HG03060 (cell line): ENCODE measurements around the gene GSK3B.
"Not testable (repeated sequence)": the region's sequence is repeated elsewhere in the genome, so short reads cannot be mapped to it uniquely, and the experiment has no call there.

ENCODE experiments used
- ATAC-seq: cut with Tn5 transposase; IDR thresholded peaks from one replicate; pipeline ENCODE4 v1.9.1; 2021; ENCODE audit warnings: low read depth, moderate number of reproducible peaks; ENCODE audit not compliant: unreplicated experiment

Gene GSK3B

DNA sequence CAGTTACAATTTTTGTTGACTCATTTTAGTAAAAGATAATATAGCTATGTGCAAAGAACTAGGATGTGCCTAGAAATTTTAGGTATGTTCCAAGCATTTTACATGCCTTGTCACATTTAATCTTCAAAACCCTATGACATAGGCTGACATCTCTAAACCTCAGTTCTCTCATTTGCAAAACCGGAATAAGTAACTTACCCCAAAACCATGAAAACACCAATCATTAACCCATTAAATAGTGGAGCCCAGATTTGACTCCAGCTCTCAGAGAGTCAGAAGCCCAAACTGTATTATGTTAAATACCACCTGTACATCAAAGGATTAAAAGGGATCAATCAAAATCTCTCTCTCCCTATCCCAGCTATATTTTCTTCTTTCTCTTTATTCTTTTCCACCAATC, 36.6 kb downstream of the GSK3B start:
- ATAC-seq: no peak

- ATAC-seq: no peak
Observed at GRCh38 chr3:120057029-120057428, 37.2 kb downstream of the GSK3B start.

DNA sequence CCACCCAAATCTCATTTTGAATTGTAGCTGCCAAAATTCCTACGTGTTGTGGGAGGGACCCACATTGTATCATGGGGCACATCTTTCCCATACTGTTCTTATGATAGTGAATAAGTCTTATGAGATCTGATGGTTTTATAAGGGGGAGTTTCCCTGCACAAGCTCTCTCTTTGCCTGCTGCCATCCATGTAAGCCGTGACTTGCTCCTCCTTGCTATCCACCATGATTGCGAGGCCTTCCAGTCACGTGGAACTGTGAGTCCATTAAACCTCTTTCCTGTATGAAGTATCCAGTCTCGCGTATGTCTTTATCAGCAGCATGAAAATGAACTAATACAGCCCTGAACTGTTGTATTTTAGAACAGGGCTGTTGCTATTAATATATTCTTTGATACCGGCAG, 40.6 kb downstream of the GSK3B start:
- not testable (repeated sequence) for ATAC-seq

GRCh38 chr3:120052677-120053076, 41.6 kb downstream of the GSK3B start:
- no peak for ATAC-seq

DNA sequence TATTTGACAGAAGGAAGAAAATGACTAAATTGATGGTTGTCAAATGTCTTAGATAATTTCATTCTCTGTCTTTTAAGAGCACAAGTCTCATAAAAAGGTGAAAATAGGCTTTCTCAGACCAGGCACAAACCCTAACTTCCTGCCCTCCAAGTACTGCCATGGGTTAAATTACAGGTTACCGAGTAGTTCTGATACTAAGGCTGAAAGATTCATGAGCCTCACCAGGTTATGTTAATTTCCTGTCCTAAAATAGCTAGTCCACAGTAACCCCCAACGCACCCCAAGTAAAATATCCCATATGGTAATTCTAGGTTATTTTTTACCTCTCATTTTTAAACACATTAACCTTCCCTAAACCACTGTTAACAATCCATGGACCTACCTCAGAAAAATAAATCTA, 42.0 kb downstream of the GSK3B start:
- ATAC-seq: no peak

DNA sequence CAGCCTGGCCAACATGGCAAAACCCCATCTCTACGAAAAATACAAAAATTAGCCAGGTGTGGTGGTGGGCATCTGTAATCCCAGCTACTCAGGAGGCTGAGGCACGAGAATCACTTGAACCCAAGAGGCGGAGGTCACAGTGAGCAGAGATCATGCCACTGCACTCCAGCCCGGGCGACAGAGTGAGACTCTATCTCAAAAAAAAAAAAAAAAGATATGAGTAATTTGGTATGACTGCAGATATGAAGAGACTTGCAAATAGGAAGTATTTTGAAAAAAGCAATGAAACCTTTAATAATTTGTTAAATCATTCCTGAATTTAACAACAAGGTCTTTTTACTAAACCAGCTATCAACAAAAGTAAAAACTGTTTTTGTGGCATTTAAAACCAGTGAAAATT, 42.7 kb downstream of the GSK3B start:
- ATAC-seq: not testable (repeated sequence)

DNA sequence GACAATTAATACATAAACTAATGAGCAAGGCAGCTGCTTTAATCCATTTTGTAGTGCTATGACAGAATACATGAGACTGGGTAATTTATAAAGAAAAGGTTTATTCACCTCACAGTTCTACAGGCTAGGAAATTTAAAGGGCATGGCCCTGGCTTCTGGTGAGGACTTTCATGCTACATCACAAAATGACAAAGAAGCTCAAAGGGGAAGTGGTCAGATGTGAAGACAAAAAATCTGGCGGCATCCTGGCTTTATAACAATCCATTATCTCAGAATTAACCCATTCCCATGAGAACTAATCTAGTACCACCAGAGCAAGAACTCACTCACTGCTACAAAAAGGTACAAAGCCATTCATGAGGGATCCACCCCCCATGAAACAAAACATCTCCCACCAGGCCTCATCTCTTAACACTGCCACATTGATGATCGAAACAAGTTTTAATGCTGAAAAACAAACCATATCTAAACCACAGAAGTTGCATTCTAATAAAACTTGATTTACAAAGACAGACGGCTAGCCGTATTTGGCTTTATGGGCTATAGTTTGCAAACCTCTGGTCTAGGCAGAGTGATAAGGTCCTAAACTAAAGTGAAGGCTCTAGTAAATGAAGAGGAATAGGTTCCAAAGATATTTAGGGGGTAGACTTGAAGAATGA, 44.2 kb downstream of the GSK3B start:
- ATAC-seq: no peak

DNA sequence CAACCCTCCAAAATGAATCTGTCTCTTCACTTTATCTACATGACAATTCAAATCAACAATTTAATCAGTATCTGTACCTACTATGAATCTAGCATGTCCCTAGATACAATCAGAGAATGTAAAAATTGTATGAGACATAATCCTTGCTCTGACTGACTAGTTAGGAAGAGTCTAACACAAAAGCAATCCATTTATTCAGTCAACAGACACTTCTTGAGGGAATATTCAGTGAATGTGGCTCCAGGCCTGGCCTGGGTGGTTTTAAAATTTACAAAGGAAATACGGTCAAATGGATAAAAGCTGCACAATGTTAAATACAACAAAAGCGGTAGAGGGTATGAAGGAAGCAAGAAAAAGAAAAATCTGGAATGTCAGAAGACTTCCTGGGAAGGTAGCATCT, 45.2 kb downstream of the GSK3B start:
- no peak for ATAC-seq

DNA sequence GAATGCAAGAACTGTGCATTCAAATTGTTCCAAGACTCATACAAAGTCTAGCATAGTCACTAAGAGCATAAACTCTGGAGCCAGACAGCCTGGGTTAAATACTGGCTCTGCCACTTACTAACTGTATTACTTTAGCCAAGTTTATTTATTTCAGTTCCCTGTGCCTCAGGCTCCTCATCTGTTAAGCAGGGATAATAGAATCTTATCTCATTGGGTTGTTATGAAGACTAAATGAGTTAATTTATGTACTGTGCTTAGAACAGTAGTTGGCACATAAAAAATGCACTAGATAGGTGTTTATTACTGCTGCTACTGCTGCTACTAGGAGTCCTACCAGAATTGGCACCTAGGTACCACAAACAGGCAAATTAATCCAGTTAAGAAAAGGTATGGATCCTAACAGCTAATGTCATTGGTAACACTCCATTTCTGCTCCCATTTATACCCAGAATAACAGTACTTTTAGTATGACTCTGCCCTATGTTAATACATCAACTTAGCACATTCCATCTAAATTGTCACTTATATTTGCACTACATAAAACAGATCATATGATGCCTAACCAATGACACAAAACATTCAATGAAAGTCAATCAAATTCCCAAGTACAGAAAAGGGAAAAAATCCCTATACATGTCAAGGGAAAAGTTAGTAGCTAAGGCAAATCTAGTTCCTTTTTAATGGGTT, 45.7 kb downstream of the GSK3B start:
- no peak for ATAC-seq

DNA sequence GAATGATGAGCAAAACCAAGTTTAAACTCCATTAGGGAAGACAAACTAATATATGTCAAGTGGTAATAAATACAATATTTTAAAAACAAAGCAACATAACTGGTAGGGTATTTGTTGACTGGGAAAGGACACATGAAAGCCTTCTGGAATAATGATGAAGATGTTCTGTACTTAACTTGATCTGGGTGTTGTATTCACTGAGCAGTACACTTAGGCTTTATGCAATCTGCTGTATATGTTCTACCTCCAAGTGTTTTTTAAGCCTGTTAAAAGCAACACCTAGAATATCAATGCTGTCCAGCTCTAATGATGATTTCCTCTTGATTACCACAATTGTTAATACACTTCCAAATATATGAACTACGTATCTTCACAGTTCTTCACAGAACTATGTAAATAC, 46.6 kb downstream of the GSK3B start:
- ATAC-seq: no peak

- ATAC-seq: no peak
Observed at GRCh38 chr3:120040813-120041377, 53.4 kb downstream of the GSK3B start.

- no peak for ATAC-seq
Observed at GRCh38 chr3:120039642-120040610, 54.3 kb downstream of the GSK3B start.

GRCh38 chr3:120033596-120033995, 60.7 kb downstream of the GSK3B start:
- ATAC-seq: no peak

DNA sequence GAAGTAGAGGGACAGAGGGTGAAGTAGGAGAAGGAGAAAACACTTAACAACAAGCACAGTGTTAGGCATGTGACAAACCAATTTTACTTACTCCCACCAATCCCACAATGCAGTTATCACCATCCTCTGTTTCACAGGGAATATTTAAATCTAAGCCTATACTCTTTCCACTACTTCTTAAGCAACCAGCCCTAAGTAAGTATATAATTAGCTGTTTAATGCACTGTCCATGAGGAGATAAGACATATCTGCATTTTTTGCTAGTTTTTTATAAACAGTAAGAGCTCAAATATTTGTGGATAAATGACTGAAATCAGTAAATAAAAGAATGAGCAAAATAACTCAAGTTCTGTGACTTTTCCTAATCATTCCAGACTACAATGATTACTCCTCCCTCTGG, 62.7 kb downstream of the GSK3B start:
- no peak for ATAC-seq

DNA sequence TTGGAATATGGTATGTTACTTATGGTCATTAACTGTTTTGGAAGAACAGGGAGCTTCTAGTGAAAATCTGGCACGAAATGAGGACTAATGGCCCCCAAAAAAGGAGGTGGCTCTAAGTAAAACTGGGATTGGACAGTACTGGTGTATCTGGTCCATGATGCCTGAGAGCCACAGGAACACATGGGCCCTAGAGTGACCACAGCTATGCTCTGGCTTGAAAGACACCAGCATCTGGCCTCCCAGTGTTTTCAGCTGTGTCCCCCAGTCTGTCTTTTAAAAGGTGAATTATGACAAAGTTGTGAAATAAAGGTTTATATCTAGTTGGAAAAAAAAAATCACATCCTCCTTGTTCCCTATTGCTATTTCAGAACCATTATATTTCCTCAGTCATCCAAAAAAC, 64.5 kb downstream of the GSK3B start:
- ATAC-seq: no peak

GRCh38 chr3:120028271-120029047, 65.8 kb downstream of the GSK3B start:
- no peak for ATAC-seq

DNA sequence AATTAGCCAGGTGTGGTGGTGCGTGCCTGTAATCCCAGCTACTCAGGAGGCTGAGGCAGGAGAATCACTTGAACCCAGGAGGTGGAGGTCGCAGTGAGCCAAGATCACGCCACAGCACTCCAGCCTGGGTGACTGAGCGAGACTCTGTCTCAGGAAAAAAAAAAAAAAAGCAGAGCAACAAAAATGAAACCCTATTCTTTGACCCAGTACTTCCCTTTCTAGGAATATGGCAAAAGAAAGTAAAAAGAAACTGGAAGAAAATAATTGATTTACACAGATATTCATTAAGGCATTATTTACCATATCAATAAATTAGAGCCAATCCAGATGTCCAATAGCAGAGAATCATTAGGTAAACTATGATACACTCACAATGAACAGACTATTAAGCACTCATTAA, 67.0 kb downstream of the GSK3B start:
- no peak for ATAC-seq

DNA sequence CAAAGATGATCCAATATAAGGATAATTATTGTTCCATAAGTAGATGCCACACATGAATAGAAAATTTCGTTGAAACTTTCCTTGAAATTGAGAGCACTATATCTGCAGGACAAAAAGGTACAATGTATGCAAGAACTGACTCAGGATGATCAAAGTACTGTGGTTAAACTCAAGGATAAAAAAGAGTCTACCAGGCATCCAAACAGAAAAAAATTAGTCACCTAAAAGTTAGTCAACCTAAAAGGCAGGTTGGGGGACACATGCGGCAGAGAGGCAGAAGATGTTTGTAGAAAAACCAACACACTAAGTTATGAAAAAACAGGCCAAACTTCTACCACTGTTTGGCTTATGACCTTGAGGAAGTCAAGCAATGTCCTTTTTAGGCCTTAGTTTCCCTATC, 68.7 kb downstream of the GSK3B start:
- ATAC-seq: no peak

GRCh38 chr3:120024103-120024502, 70.1 kb downstream of the GSK3B start:
- ATAC-seq: no peak

- ATAC-seq: no peak
Observed at GRCh38 chr3:120022729-120023128, 71.5 kb downstream of the GSK3B start.
